Measurements from ENCODE around the gene DENND2C. TPM values are rescaled to one million over a fixed set of nuclear protein-coding genes. Genes with fewer than 3 reads are reported as not detected.
"Not testable (repeated sequence)": the region's sequence is repeated elsewhere in the genome, so short reads cannot be mapped to it uniquely, and the experiment has no call there.

The DENND2C gene
- polyA plus RNA-seq, 3 donors = 1.1 to 1.3 (median 1.2) TPM

DNA sequence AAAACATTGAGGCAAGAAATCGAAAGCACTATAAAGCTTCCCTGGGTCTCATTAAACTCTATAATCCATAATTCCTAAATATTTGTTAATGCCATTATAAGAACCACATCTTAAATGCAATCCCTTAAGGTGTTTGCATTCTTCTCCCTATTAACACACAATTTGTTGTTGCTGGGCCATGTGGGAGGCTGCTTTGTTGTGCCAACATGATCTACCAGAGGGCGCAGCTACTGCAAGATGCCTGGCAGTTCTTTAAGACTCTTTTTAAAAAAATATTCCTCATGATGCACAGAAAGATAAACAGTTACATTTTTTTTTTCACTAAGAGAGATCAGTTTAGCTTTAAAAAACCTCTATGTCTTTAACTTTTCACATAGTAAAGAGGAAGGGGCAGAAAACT is 49.4 kb downstream of the DENND2C start:
- 92 to 97% (median 93%) methylated on average over 2 of the region's 2 CpGs for WGBS, 3 donors
- H3K27ac ChIP-seq (ENCODE audit: low read depth, low read length) = no peak overlapping the region

DNA sequence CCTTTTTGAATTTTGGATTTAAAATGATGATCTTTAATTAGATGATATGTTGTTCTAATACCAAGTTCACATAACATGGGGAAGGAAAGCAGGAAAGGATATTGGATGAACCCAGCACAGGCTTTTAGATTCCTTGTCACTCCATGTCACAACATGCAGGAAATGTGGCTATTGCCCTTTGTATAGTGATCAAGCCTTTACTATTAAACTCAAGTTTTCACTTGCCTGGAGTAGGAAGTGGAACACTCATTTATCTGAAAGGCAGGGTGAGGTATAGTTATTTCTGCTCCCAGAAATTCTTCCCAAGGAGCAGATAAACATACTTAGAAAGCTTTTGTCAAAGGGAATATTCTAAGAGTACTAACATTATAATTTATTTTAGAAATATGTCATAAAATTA is 51.2 kb downstream of the DENND2C start:
- no peak overlapping the region for H3K27ac ChIP-seq (ENCODE audit: low read depth, low read length)

DNA sequence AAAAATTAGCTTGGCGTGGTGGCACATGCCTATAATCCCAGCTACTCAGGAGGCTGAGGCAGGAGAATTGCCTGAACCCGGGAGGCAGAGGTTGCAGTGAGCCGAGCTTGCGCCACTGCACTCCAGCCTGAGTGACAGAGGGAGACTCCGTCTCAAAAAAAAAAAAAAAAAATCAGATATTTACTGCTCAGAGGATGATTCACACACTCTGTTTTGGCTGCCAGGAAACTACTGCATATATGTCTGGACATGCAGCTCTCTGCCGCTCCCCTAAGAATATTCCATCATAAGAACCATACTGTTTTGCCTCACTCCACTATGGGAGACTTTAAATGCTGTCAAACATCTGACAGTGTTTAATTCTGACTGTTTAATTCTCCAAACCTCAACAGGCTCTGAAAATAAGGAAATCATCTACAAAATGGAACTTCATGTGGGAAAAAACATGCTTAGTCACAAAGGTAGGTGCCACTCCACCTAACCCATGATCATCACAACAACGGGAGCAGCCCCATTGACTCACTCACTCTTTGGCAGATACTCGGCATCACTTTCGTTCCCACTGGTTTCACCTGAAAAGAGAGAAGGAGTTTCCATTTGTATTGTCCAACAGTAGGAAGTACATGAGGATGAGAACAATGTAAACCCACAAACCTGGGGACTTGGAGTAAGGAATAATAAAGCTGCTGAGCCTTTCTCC is 59.2 kb downstream of the DENND2C start:
- 92 to 96% (median 93%) methylated on average over 9 of the region's 9 CpGs for WGBS, 3 donors
- no peak overlapping the region for H3K27ac ChIP-seq (ENCODE audit: low read depth, low read length)

DNA sequence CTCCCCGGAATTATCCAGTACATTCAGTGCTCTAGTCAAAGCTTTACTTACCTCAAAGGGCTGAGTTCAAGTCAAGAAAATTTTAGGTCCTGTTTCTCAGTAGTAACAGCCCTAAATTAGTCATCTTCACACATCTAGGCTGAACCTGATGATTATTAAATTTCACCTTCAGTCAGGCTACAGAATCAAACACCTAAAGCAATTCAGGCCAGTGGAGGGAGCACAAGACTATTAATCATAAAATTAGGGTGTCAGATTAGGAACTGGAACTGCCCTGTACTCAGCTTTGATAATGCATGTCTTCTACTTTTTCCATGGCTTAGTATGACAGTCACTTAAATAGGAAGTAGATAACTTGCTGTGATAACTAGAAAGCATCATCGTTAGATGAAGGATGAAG is 60.0 kb downstream of the DENND2C start:
- no peak overlapping the region for H3K27ac ChIP-seq (ENCODE audit: low read depth, low read length)
- WGBS, 3 donors = 89 to 95% (median 94%) methylated on average over 2 of the region's 2 CpGs

DNA sequence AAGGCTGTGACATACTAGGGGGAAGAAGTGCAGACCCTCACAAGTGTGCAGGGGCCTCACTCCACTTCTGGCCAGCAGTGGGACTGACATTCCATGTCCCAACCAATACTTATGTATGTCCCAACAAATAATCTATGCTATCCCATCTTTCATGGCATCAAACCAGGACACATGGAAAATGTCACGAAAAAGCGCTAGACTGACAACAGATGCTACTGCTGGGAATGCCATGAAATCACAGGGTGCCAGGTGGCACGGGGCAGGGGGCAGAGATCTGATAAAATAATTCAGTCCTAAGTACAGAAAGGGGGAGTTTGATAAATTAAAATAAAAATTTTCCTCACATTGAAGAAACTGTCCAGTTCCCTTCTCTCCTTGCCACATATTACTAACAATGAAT is 60.8 kb downstream of the DENND2C start:
- H3K27ac ChIP-seq (ENCODE audit: low read depth, low read length) = no peak overlapping the region
- 87 to 95% (median 92%) methylated on average over 3 of the region's 3 CpGs for WGBS, 3 donors

DNA sequence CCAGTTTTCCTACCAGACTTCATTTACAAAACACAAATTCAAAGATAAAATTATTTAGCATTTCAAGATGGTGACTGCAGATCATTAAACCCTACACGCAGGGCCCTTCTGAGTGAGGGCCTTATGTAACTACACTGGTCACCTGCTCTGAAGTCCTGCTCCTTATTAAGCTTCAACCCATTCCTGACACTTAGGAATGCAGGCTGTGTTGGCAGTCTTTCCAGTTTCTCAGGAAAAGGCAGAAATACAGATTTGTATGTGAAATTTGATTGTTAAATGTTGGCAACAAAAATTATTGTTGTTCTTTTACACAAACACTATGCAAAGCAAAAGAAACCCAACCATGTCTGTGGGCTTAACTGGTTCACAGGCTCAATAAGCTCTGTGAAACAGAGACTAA is 62.6 kb downstream of the DENND2C start:
- no peak overlapping the region for H3K27ac ChIP-seq (ENCODE audit: low read depth, low read length)
- 55 to 91% (median 89%) methylated on average over 1 of the region's 1 CpG for WGBS, 3 donors

DNA sequence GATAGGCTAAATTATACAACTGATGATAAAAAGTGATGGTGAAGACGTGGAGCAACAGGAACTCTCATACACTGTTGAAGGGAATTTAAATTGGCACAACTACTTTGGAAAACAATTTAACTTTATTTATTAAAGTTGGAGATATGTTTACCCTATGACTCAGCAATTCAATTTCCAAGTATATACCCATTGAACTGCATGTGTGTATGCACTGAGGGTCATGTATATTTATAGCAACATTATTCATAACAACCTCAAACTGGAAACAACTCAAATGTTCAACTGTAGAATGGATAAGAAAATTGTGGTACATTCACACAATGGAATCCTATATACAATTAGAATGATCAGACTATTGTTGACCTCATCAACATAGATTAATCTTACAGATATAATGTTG is 71.9 kb downstream of the DENND2C start:
- H3K27ac ChIP-seq (ENCODE audit: low read depth, low read length) = no peak overlapping the region
- 83 to 88% (median 83%) methylated on average over 1 of the region's 1 CpG for WGBS, 3 donors

DNA sequence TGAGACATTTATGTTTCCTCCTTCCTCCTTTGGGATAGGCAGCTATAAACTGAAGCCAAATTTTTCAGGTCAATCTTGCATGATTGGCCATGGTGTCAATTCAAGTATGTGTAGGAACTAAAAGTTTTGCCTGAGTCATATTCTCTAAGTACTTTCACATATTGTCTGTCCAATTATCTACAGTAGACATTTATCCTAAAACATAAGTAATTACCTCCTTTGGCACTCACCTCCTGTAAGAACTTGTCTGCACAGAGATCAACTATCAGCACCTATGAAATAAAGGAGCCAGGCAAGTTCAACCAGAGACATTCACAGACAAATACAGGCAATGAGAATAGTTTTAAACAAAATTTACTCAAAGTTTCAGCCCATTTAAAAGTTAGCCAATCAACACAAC is 74.2 kb downstream of the DENND2C start:
- H3K27ac ChIP-seq (ENCODE audit: low read depth, low read length) = no peak overlapping the region

DNA sequence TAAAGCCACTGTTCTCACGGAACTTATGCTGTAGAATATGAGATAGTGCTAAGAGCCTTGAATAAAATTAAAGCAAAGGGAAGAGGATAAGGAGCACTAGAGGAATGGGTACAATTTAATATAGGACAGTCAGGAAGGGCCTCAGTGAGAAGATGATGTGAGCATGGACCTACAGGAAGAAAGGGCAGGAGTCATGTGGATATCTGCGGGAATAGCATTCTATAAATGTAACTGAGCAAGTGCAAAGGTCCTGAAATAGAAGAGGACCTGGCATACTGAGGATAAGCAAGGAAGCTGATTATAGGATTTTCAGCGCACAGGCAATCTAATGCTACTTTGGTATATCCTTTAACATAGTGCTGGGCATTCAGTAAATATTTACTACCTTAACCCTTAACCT is 75.8 kb downstream of the DENND2C start:
- H3K27ac ChIP-seq (ENCODE audit: low read depth, low read length) = no peak overlapping the region
- WGBS, 3 donors = 86 to 94% (median 88%) methylated on average over 3 of the region's 3 CpGs

DNA sequence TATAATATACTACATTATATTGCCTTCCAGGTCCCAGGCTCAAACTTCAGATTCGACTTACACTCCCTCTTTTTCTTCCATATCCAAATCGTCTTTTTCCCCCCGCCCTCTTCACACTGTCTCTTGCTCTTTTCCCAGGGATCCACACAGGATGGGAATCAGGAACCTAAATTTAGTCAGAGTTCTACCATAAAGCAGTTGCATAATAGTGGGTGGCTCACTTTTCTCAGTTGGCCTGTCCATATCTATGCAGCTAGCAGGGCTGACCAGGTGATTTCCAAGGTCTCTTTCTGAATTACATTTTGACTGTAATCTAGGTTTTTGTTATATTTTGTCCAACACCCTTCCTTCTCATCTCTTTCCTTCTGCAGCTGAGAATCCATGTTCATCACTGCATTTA is 80.7 kb downstream of the DENND2C start:
- WGBS, 3 donors = 86 to 89% (median 88%) methylated on average over 3 of the region's 3 CpGs

DNA sequence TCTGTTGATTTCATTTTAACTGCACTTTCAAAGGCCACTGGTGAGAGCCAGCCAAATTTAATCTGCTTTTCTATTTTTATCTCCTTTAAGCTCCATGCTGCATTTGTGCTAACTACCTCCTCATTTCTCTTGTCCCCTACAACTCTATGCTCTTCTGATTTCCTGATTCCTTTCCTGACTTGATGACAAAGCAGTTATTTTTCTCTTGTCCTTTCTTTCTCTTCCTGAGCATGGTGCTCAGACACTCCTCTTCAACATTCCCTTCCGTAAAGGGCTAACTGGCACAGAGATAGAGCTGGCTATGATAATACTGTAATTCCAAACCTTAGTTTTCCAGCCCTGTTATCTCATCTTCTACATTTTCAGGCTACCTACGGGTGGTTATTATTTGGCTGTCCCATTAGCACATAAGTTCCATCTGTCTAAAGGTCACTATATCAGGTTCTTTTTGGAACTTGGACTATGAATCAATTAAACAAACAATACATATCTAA is 81.6 kb downstream of the DENND2C start:
- H3K27ac ChIP-seq (ENCODE audit: low read depth, low read length) = no peak overlapping the region
- WGBS, 3 donors = 35 to 83% (median 80%) methylated on average over 2 of the region's 2 CpGs

More for the DNA sequence above, 80.7 kb downstream of the DENND2C start:
- H3K27ac ChIP-seq (ENCODE audit: low read depth, low read length) = no peak overlapping the region

DNA sequence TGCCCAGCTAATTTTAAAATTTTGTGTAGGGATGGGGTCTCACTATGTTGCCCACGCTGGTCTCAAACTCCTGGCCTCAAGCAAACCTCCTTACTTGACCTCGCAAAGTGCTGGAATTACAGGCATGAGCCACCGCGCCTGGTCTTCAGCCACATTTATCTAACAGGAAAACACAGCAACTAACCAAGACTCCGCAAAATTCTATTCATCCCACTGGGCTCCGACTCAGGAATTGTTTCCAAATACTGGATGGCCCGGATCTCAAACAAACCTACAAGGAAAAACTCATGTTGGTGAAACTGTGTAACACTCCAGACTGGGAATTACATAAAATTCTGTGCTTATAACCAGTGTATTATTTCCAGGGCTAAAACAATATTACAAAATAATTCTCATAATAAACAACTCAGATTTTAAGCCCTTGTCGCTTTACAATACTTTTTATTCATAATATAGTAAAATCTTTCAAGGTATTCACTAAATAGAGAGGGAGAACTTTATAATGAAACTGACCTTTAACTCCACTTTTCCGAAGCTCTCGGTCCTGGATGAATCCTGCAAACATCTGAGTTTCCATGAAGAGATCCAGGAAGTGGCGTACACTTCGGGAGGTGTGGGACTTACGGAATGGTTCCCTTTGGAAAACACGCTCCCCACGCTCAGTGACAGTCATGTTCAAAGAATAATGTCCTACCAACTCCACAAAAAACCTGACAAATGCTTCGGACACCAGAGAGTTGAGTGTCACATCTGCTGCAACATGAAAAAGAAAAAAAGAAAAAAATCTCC is 82.5 kb downstream of the DENND2C start:
- 93 to 97% (median 94%) methylated on average over 16 of the region's 16 CpGs for WGBS, 3 donors
- no peak overlapping the region for H3K27ac ChIP-seq (ENCODE audit: low read depth, low read length)

DNA sequence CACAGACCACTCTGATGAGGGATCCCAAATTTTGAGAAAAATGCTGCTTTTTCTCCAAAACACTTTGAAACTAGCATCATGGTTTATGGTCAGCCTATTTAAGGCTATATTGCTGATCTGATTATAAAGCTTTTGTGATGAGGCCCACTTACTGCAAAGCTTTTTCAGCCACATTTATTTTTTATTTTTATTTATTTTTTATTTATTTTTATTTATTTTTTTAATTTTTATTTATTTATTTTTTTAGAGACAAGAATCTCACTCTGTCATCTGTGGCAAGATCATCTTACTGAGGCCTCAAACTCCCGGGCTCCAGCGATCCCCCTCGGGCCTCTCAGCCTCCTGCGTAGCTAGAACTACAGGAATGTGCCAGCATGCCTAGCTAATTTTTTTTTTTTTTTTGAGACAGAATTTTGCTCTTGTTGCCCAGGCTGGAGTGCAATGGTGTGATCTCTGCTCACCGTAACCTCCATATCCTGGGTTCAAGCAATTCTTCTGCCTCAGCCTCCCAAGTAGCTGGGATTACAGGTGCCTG is 83.3 kb downstream of the DENND2C start:
- no peak overlapping the region for H3K27ac ChIP-seq (ENCODE audit: low read depth, low read length)
- WGBS, 3 donors = 94 to 99% (median 97%) methylated on average over 5 of the region's 5 CpGs

DNA sequence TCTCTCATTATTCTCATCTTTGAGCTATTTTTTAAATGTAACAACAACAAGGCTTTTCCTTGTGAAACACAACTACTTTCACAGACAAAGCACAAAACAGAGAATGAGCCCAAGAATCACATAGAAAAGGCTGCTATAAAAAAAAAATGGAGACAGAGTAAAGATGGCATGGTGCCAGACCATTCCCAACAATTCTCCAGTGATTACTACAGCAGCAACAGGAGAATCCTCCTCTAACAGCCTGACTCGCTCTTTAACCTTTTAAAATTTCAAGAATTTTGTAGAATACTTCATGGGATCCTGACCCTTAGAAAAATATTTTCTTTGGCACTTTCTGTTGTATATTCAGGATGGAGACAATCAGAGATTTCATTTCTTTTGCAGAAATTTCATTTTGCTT is 84.6 kb downstream of the DENND2C start:
- WGBS, 3 donors = 68 to 94% (median 92%) methylated on average over 1 of the region's 1 CpG
- no peak overlapping the region for H3K27ac ChIP-seq (ENCODE audit: low read depth, low read length)

DNA sequence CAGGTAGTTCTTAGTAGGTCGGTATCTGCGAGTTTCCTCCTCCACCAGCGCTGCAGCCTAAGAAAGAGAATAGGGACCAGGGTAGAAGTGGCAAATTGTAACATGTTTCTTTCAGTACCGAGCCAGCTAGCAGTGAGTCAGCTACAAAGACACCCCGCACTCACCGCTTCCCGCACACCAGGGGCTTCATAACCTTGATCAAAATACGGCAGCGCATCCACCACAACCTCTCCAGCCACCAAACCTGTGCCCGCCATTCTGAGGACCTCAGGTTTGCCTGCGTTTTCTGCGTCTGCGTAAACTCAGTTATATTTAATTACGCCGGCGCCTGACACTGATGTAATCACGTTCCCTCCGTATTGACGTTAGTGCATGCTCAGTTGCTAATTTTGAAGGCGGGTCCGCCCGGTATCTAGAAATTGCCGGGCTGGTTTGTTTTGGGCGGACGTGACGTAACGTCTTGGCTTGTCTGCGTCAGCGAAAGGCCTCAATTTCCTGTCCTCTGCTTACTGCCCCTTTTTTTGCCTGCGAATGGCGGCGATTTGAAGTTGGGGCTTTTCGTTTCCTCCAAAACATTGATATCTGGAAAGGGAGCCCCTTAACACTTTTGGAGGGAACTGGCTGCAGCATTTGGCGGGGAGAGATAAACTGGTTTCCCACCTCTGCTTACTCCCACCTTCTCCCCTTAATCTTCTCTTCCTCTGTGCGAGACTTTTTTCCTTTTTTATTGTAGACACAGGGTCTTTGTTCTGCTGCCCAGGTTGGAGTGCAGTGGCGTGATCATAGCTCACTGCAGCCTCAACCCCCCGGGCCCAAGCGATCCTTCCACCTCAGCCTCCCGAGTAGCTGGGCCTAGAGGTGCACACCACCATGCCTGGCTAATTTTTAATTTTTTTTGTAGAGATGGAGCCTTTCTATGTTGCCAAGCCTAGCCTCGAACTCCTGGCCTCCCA is 88.2 kb downstream of the DENND2C start, which contains the start of gene BCAS2:
TSS of gene BCAS2 (minus strand) at position 281 of the 953 bp plus-strand sequence. CDS start at position 257, 24 bp downstream.
- no peak within 1 kb of the TSS for H3K27ac ChIP-seq (ENCODE audit: low read depth, low read length)
- WGBS, 3 donors = 5 to 8% (median 6%) methylated on average over 40 of the region's 40 CpGs

DNA sequence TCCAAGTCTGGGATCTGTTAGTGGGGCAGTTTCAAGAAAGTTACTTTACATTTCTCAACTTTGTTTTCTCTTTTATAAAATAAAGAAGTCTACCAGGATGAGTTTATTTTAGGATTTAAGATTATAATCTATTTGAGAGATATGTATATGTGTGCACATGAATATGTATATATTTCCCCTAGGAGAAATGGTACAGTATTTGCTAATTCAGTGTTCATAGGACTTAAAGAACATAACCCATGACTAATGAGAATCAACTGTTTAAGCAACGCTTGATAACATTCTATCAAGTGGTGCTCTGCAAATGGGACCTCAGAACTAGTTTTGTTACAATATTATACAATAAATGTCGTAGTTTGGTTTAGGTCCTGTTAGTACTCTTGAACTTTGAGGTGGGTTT is 95.5 kb downstream of the DENND2C start:
- no peak overlapping the region for H3K27ac ChIP-seq (ENCODE audit: low read depth, low read length)
- 94 to 98% (median 97%) methylated on average over 2 of the region's 2 CpGs for WGBS, 3 donors

DNA sequence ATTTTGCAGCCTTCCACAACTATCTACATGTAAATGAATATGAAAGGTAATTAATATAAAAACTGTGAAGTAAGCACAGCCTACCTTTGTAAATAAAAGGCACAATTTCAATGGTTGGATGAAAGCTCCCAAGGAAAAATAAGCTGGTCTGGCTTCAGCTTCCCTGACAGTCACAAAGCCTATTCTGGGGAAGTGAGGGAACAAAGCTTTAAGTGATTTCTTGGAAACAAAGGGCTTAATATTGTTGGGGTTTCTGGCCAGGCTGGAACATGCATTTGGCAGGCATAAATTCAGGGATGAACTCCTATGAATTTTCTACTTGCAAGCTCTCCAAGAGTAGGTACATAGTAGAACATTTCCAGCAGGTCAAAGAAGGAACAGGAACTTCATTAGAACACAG is 105.7 kb downstream of the DENND2C start:
- H3K27ac ChIP-seq (ENCODE audit: low read depth, low read length) = no peak overlapping the region

DNA sequence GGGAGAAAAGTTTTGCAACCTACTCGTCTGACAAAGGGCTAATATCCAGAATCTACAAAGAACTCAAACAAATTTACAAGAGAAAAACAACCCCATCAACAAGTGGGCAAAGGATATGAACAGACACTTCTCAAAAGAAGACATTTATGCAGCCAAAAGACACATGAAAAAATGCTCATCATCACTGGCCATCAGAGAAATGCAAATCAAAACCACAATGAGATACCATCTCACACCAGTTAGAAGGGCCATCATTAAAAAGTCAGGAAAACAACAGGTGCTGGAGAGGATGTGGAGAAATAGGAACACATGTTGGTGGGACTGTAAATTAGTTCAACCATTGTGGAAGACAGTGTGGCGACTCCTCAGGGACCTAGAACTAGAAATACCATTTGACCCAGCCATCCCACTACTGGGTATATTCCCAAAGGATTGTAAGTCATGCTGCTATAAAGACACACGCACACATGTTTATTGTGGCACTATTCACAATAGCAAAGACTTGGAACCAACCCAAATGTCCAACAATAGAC is 106.8 kb downstream of the DENND2C start:
- 89 to 97% (median 89%) methylated on average over 3 of the region's 3 CpGs for WGBS, 3 donors
- H3K27ac ChIP-seq (ENCODE audit: low read depth, low read length) = not testable (repeated sequence)

All from adipose tissue (tissue), 3 donors.